HG03139 (cell line): ENCODE data around the gene NET1.
"Not testable (repeated sequence)": the region's sequence is repeated elsewhere in the genome, so short reads cannot be mapped to it uniquely, and the experiment has no call there.

Experiments used
- ATAC-seq: cut with Tn5 transposase; IDR thresholded peaks from one replicate; pipeline ENCODE4 v1.9.1; 2021; ENCODE audit not compliant: unreplicated experiment

The NET1 gene

GRCh38 chr10:5461914-5462840, 49.8 kb downstream of the NET1 start:
- no peak for ATAC-seq

- ATAC-seq, result no peak
Observed at GRCh38 chr10:5462841-5463293, 50.5 kb downstream of the NET1 start.

GRCh38 chr10:5464546-5464945, 52.2 kb downstream of the NET1 start:
- ATAC-seq, result no peak

GRCh38 chr10:5465976-5466450, 53.7 kb downstream of the NET1 start:
- no peak for ATAC-seq

- ATAC-seq, result no peak
Observed at GRCh38 chr10:5466451-5467206, 54.3 kb downstream of the NET1 start.

GRCh38 chr10:5467207-5467535, 54.8 kb downstream of the NET1 start:
- no peak for ATAC-seq

GRCh38 chr10:5467634-5468255, 55.4 kb downstream of the NET1 start:
- ATAC-seq, result no peak

GRCh38 chr10:5468262-5469106, 56.1 kb downstream of the NET1 start:
- ATAC-seq, result no peak

GRCh38 chr10:5469353-5470061, 57.1 kb downstream of the NET1 start:
- ATAC-seq, result no peak

GRCh38 chr10:5470062-5470751, 57.9 kb downstream of the NET1 start:
- no peak for ATAC-seq

- not testable (repeated sequence) for ATAC-seq
Observed at GRCh38 chr10:5474642-5475041, 62.3 kb downstream of the NET1 start.

- not testable (repeated sequence) for ATAC-seq
Observed at GRCh38 chr10:5475088-5475487, 62.7 kb downstream of the NET1 start.

- ATAC-seq, result not testable (repeated sequence)
Observed at GRCh38 chr10:5475974-5476807, 63.8 kb downstream of the NET1 start.

- no peak for ATAC-seq
Observed at GRCh38 chr10:5476918-5477525, 64.7 kb downstream of the NET1 start.

- no peak for ATAC-seq
Observed at GRCh38 chr10:5477948-5478693, 65.8 kb downstream of the NET1 start.

GRCh38 chr10:5478694-5479305, 66.4 kb downstream of the NET1 start:
- ATAC-seq, result no peak
